ENCODE measurements around the gene GDA.
"Not testable (repeated sequence)": the region's sequence is repeated elsewhere in the genome, so short reads cannot be mapped to it uniquely, and the experiment has no call there.

Gene GDA

GRCh38 chr9:72207278-72207677 is 58.0 kb downstream of the GDA start:
- DNase-seq (ENCODE audit: low read depth in 2 of 2): no peak

DNA sequence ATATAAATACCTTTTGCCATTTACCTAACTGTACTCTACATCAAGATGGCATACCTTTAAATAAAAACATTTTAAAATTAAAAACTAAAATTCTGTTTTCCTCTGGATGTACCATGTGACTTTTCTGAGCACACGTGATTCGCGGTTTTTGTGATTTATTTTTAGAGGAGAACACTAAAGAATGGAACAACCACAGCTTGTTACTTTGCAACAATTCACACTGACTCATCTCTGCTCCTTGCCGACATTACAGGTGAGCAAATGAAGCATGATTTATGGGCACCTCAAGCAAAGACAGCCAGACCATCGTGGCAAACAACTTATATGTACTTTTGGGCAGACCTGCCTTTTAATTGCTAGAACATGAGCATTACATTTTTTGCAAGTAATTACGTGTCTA is 61.3 kb downstream of the GDA start:
- DNase-seq (ENCODE audit: low read depth in 2 of 2): no peak

DNA sequence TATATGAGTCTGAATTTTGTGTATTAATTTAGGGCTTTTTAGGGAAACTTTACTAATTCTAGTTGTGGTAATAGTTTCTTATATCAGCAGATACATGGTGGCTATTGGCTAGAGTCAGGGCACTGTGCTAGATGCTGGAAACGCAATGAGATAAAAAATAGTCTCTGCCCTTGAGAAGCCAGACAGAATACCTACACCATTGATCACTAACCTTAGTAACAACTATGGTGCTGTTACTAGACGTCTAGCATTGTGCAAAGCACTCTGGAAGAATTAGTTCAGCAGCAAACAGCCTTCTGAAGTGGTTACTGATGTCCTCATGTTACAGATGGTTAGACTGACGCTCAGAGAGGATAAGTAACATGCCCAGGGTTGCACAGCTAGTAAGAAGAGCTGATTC is 61.8 kb downstream of the GDA start:
- DNase-seq (ENCODE audit: low read depth in 2 of 2): no peak

GRCh38 chr9:72213906-72214305 is 64.7 kb downstream of the GDA start:
- no peak for DNase-seq (ENCODE audit: low read depth in 2 of 2)

- DNase-seq (ENCODE audit: low read depth in 2 of 2): no peak
Measured at GRCh38 chr9:72217306-72217842, 68.1 kb downstream of the GDA start.

- DNase-seq (ENCODE audit: low read depth in 2 of 2): no peak
Measured at GRCh38 chr9:72220589-72220988, 71.3 kb downstream of the GDA start.

DNA sequence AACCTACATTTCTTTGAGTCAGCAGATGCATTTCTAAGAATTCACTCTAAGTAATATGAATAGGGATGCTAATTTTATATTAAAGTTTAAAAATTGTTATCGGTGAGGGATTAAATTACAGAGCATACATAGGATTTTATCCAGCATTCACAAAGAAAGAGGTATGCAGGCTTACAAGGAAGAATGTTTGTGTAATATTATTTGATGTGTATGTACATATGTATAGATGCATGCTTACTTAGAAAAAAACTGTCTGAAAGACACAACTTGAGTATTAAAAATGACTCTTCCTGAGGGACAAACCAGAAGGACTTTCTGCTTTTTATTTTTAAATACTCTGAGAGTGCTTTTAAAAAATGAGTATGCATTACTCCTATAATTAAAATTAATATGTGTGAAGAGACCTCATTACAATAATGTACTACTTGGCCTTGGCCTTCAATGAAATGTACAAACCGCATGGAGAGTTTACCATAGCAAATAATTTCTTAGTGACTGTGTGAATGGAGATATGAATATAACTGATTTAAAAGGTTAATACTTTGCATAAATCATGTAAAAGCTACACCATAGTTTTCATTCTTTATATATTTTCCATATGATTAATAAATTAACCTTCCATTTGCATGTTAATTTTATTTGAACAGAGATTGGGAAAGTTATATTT is 77.0 kb downstream of the GDA start:
- no peak for DNase-seq (ENCODE audit: low read depth in 2 of 2)

DNA sequence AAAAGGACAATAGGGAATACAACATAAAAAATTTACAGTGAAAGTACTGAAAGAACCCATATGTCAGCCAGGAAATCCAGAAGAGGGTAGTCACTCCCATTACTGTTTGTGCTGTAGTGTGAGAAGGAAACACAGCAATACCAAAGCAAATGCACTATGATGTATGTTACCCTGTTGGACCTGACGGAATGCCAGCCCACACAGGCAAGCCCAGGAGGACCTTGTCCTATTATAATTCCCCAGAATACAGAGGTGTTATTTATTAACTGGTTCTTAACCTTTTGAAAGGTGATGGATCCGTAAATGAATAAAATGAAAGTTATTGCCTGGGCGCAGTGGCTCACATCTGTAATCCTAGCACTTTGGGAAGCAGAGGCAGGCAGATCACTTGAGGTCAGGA is 79.0 kb downstream of the GDA start:
- DNase-seq (ENCODE audit: low read depth in 2 of 2): no peak

- DNase-seq (ENCODE audit: low read depth in 2 of 2): no peak
Measured at GRCh38 chr9:72232778-72233177, 83.5 kb downstream of the GDA start.

- DNase-seq (ENCODE audit: low read depth in 2 of 2): no peak
Measured at GRCh38 chr9:72247549-72247948, 98.3 kb downstream of the GDA start.

- no peak for DNase-seq (ENCODE audit: low read depth in 2 of 2)
Measured at GRCh38 chr9:72251589-72251988, 102.3 kb downstream of the GDA start.

GRCh38 chr9:72254901-72255545 is 105.8 kb downstream of the GDA start:
- no peak for DNase-seq (ENCODE audit: low read depth in 2 of 2)

GRCh38 chr9:72255569-72255968 is 106.3 kb downstream of the GDA start:
- DNase-seq (ENCODE audit: low read depth in 2 of 2): no peak

DNA sequence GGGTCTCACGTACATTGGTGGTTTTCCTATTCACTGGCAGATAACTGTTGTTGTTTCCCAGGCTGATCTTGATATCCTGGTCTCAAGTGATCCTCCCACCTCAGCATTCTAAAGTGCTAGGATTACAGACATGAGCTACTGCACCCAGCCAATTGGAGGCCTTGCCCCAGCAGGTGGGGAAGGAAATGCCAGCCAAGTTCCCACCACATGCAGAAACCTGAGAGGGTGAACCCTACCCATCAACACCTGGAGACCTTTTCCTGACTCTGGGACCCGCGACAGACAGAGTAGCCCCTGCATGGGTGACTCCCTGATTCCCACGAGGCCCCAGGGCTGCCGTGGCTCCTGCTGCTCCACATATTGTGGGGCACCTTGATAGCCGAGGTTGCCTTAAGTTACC is 107.7 kb downstream of the GDA start:
- DNase-seq (ENCODE audit: low read depth in 2 of 2): no peak

DNA sequence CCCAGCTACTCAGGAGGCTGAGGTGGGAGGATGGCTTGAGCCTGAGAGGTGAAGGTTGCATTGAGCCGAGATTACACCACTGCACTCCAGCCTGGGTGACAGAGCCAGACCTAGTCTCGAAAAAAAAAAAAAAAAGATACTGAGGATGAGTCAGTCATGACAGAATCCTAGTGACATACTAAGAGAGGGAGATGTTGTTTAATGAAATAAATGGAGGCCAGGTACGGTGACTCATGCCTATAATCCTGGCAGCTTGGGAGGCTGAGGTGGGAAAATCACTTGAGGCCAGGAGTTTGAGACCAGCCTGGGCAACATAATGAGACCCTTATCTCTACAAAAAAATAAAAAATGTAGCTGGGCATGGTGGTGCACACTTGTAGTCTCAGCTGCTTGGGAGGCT is 108.6 kb downstream of the GDA start:
- no peak for DNase-seq (ENCODE audit: low read depth in 2 of 2)

DNA sequence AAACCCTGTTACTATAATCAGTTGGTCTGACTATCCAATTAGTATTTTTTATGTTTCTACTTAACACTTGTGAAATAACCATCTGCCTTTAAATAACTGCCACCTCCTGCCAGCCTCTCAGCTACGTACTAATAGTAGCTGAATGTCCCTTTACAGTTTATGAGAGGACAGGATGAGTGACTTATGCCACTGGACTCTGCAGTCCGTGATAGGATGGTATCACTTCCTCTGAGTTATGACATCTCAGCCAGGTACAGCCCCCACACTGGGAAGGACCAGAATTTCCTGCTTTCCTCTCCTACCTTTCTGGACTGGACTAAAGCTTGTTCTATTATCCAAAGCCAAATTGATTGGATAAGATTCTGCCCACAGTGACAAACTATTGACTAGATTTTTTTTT is 112.8 kb downstream of the GDA start:
- no peak for DNase-seq (ENCODE audit: low read depth in 2 of 2)

DNA sequence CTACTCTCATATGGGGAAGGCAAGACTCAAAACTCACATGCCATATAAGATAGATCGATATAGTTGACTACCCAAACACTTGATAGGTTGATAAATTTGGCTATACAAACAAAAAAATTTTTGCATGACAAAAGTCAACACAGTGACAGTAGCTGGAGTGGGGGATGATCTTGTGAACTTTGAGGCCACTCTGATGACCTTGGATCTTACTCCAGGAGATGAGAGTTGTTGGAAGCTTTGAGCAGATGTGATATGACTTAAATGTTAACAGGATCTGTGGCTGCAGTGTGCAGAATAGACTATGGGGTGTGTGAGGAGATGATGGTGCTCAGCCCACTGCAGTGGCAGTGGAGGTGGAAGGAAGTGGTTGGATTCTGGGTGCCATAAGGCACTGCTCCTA is 114.3 kb downstream of the GDA start:
- DNase-seq (ENCODE audit: low read depth in 2 of 2): no peak

- no peak for DNase-seq (ENCODE audit: low read depth in 2 of 2)
Measured at GRCh38 chr9:72268961-72269360, 119.7 kb downstream of the GDA start.

- DNase-seq (ENCODE audit: low read depth in 2 of 2): not testable (repeated sequence)
Measured at GRCh38 chr9:72270359-72270758, 121.1 kb downstream of the GDA start.

- peak; percentile 7 to 32 for DNase-seq (ENCODE audit: low read depth in 2 of 2)
Measured at GRCh38 chr9:72271613-72272478, 122.6 kb downstream of the GDA start.

DNA sequence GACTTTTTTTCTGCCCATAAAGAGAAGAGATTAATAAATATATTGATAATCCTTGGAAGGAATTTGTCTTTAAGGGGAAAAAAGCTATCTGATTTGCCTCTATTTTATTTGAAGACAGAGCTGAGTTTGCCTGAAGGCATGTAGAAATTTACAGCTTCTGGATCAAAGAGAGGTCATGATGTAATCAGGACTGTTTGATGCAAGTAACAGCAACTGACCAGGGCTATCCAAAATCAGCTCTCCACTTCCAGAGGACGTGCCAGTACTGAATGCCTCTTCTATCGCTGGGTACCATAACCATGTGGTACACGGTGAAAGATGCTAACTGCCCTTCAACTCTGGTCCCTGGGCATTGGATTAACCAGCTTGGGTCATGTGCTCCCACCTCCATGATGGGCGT is 125.2 kb downstream of the GDA start:
- no peak for DNase-seq (ENCODE audit: low read depth in 2 of 2)

GRCh38 chr9:72274916-72275315 is 125.7 kb downstream of the GDA start:
- no peak for DNase-seq (ENCODE audit: low read depth in 2 of 2)

DNA sequence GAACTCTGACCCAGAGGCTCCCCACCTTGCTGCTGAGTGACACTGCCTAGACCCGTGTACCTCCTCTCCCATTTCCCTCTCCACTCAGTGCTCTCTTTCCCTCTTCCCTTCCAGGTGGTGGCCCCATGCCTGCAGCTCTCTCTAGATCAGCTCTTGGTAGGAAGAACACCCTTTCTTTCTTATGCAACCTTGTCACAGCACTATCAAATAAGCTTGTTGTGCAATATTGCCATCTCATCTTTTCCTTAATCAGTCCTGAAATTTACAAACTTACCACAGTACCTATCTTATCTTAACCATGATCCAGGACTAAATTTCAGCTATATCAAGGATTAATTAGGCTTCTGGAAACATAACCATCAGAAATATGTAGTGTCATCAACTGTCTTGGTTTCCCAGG is 127.2 kb downstream of the GDA start:
- DNase-seq (ENCODE audit: low read depth in 2 of 2): no peak
